KMS-11 (cell line): ENCODE measurements around the gene ASPRV1.

Experiments used
- H2AFZ ChIP-seq: fragments of 200-600 bp; sonication (generic); 2 replicates; pipeline ENCODE4 v1.6.1; 2016; ENCODE audit warnings: antibody characterized with exemption, mixed run types, low read depth
- H3K27ac ChIP-seq: fragments of 200-600 bp; sonication (generic); 2 replicates; pipeline ENCODE4 v1.6.1; 2016; ENCODE audit warnings: mild to moderate bottlenecking, mixed run types
- H3K27me3 ChIP-seq: fragments of 200-600 bp; sonication (generic); 2 replicates; pipeline ENCODE4 v1.6.1; 2017; ENCODE audit warnings: mild to moderate bottlenecking, low read depth, mixed run types, moderate library complexity; ENCODE audit not compliant: insufficient read depth
- H3K36me3 ChIP-seq: fragments of 200-600 bp; sonication (generic); 2 replicates; pipeline ENCODE4 v1.6.1; 2017; ENCODE audit warnings: mild to moderate bottlenecking, mixed run types; ENCODE audit not compliant: insufficient read depth
- H3K4me1 ChIP-seq: fragments of 200-600 bp; sonication (generic); 2 replicates; pipeline ENCODE4 v1.6.1; 2016; ENCODE audit warnings: mild to moderate bottlenecking, low read depth, mixed run types; ENCODE audit not compliant: poor library complexity, severe bottlenecking
- H3K4me2 ChIP-seq: fragments of 200-600 bp; sonication (generic); 2 replicates; pipeline ENCODE4 v1.7.0; 2016; ENCODE audit warnings: mild to moderate bottlenecking, mixed run types
- H3K4me3 ChIP-seq: fragments of 200-600 bp; sonication (generic); IDR thresholded peaks from 2 replicates; pipeline ENCODE4 v1.6.1; 2017; ENCODE audit warnings: low read depth, low read length, mixed read lengths; ENCODE audit not compliant: insufficient read depth
- H3K79me2 ChIP-seq: fragments of 200-600 bp; sonication (generic); 2 replicates; pipeline ENCODE4 v1.6.1; 2016; ENCODE audit warnings: low read depth, mixed run types; ENCODE audit not compliant: insufficient read depth
- H3K9ac ChIP-seq: fragments of 200-600 bp; sonication (generic); 2 replicates; pipeline ENCODE4 v1.6.1; 2016; ENCODE audit warnings: mild to moderate bottlenecking, mixed run types
- H4K20me1 ChIP-seq: fragments of 200-600 bp; sonication (generic); 2 replicates; pipeline ENCODE4 v1.6.1; 2016; ENCODE audit warnings: mild to moderate bottlenecking, mixed run types; ENCODE audit not compliant: insufficient read depth
- CTCF ChIP-seq: fragments of 200-600 bp; sonication (generic); conservative IDR thresholded peaks from 2 replicates; pipeline ENCODE4 v1.6.1; 2017; ENCODE audit warnings: low read depth, mild to moderate bottlenecking, antibody characterized with exemption, low read length, moderate library complexity, mixed read lengths

ASPRV1 gene

GRCh38 chr2:69936906-69937305, 24.5 kb downstream of the ASPRV1 start:
- no peak overlapping the region for H3K27ac ChIP-seq
- H3K4me2 ChIP-seq = no peak overlapping the region
- no peak overlapping the region for H3K4me3 ChIP-seq
- H2AFZ ChIP-seq = no peak overlapping the region
- H3K27me3 ChIP-seq = no peaks in the 10 kb centered on the region
- H3K36me3 ChIP-seq = no peaks in the 10 kb centered on the region
- no peaks in the 10 kb centered on the region for H3K79me2 ChIP-seq
- H3K4me1 ChIP-seq = peaks cover 21% of the 10 kb centered on the region
- no peak overlapping the region for H3K9ac ChIP-seq
- no peak for TF ChIP-seq CTCF
- no peaks in the 10 kb centered on the region for H4K20me1 ChIP-seq

- no peak overlapping the region for H3K27ac ChIP-seq
Observed at GRCh38 chr2:69935011-69935410, 26.4 kb downstream of the ASPRV1 start.

GRCh38 chr2:69934614-69934908, 26.9 kb downstream of the ASPRV1 start:
- H4K20me1 ChIP-seq = no peaks in the 10 kb centered on the region
- no peak overlapping the region for H3K4me2 ChIP-seq
- no peak for TF ChIP-seq CTCF
- H3K4me3 ChIP-seq = no peak overlapping the region
- H3K27ac ChIP-seq = no peak overlapping the region
- H3K79me2 ChIP-seq = no peaks in the 10 kb centered on the region
- H2AFZ ChIP-seq = no peak overlapping the region
- H3K27me3 ChIP-seq = no peaks in the 10 kb centered on the region
- no peaks in the 10 kb centered on the region for H3K36me3 ChIP-seq
- H3K9ac ChIP-seq = no peak overlapping the region
- peaks cover 22% of the 10 kb centered on the region for H3K4me1 ChIP-seq

More at GRCh38 chr2:69935011-69935410, 26.4 kb downstream of the ASPRV1 start:
- Histone ChIP-seq H4K20me1 (no peaks in the 10 kb centered on the region), H3K4me2 (no peak overlapping the region), H3K4me1 (peaks cover 22% of the 10 kb centered on the region), H3K9ac (no peak overlapping the region), H2AFZ (no peak overlapping the region), H3K36me3 (no peaks in the 10 kb centered on the region), H3K79me2 (no peaks in the 10 kb centered on the region), H3K4me3 (no peak overlapping the region), H3K27me3 (no peaks in the 10 kb centered on the region)
- TF ChIP-seq CTCF = no peak

- no peak for TF ChIP-seq CTCF
- Histone ChIP-seq H4K20me1 (no peaks in the 10 kb centered on the region), H3K4me1 (peaks cover 22% of the 10 kb centered on the region), H3K27ac (no peak overlapping the region), H3K36me3 (no peaks in the 10 kb centered on the region), H2AFZ (no peak overlapping the region), H3K4me3 (no peak overlapping the region), H3K9ac (no peak overlapping the region), H3K27me3 (no peaks in the 10 kb centered on the region), H3K4me2 (no peak overlapping the region), H3K79me2 (no peaks in the 10 kb centered on the region)
Observed at GRCh38 chr2:69933839-69934613, 27.4 kb downstream of the ASPRV1 start.
